ENCODE measurements around the gene WDFY3.

- TF ChIP-seq CTCF (IDR thresholded peaks at IDR 0.05; ENCODE audit: insufficient read depth, low read length, poor library complexity, severe bottlenecking) (no peak), EZH2phosphoT487 (conservative IDR thresholded peaks at IDR 0.05; ENCODE audit: low read length) (no peak)
These were observed 39.4 kb upstream of the WDFY3 start for GRCh38 chr4:85005865-85006377.

Measured in SU-DHL-6 (cell line).